Choroid plexus epithelial cell (primary cell): ENCODE results near the gene TMEM43.

Experiments
- DNase-seq: peaks from one replicate; pipeline ENCODE4 v3.0.0-alpha.2; 2010; ENCODE audit warnings: low read depth
- H3K4me3 ChIP-seq: 2 replicates; pipeline ENCODE4 v1.5.1; 2011; ENCODE audit warnings: low read depth, mild to moderate bottlenecking, control low read depth, low read length, moderate library complexity
- CTCF ChIP-seq: conservative IDR thresholded peaks from 2 replicates; pipeline ENCODE4 v1.5.1; 2011; ENCODE audit warnings: low read depth, mild to moderate bottlenecking, control low read depth, inconsistent platforms, low read length, moderate library complexity

Gene TMEM43

GRCh38 chr3:14123308-14124222, 1.3 kb upstream of the TMEM43 start:
- peak overlapping the region; percentile 95 for H3K4me3 ChIP-seq
- DNase-seq = no peak

DNA sequence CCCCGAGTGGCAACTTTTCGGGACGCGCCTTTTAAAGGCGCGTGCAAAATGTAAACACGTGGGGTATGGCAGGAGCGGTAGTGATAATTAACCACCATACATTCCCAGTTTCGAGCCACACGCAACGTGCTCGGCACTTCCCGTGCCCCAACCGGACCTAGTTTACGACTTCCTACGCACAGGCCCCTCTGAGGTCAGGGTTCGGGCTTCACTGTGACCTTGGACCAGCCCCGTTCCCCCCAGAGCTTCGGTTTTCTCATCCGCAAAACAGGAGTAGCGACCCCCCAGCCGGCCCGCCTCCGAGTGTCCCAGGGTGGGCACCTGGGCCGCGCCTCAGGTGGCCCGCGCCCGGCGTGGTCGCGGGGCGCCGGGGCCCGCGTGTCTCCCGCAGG, 633 bp upstream of the TMEM43 start:
- no peak for TF ChIP-seq CTCF
- peak; percentile 26 for DNase-seq
- H3K4me3 ChIP-seq = peak overlapping the region; percentile 95

More at GRCh38 chr3:14123308-14124222, 1.3 kb upstream of the TMEM43 start:
- TF ChIP-seq CTCF = no peak

DNA sequence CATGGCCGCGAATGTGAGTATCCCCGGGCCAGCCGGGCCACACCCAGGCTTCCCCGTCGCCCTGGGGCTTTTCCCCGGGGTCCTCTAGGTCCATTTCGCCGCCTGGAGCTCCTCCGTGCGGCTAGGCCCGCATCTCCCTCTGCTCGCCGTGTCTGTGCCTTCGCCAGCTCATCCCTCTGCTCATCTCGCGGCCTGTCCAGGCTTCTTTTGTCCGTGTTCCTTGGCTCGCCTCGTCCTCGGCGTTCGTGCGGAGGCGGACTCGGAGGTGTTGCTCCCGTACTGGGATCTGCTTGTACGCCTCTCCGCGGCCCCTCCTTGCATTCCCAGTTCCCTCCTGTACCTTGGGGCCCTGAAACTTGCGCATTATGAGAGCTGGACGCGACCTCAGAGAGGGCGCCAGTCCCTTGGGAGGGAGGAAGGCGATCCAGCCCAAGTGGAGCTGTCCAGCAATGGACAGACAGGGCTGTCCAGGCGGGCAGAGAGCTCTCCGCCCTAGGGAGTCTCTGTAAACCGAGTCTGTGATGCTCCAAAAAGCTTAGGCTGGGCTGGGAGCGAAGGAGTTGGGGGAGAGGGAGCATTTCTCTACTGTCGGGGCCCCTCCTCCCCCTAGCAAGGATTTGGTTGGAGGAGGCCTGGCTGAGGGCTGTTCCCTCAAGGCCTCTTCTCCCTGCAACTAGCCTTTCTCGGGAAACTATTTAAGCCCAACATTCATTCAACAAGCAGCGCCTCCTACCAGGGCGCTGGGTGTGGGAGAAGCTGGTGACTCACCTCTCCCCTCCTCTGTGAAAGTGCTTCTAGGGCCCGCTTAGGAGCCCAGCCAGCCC, 553 bp downstream of the TMEM43 start:
- DNase-seq = peak; percentile 95
- H3K4me3 ChIP-seq = peak overlapping the region; percentile 95
- TF ChIP-seq CTCF = peak; percentile 42

GRCh38 chr3:14126017-14126886, 1.4 kb downstream of the TMEM43 start:
- DNase-seq = no peak
- no peak for TF ChIP-seq CTCF
- peak overlapping the region; percentile 95 for H3K4me3 ChIP-seq

- H3K4me3 ChIP-seq = no peak overlapping the region
Observed at GRCh38 chr3:14126887-14127505, 2.1 kb downstream of the TMEM43 start.

More at GRCh38 chr3:14126887-14127505, 2.1 kb downstream of the TMEM43 start:
- no peak for TF ChIP-seq CTCF
- DNase-seq = no peak
